SK-N-SH (cell line): ENCODE data around the gene ZDHHC12. TPM values are rescaled to one million over a fixed set of nuclear protein-coding genes. Genes with fewer than 3 reads are reported as not detected.

Experiments
- CTCF ChIA-PET: fragments of 300-600, 350-600 bp; formaldehyde crosslinking; extraction: SDS; loops from one replicate; lab custom pipeline; 2021; lab: Yijun Ruan, JAX
- POLR2A ChIA-PET: fragments of 350-600 bp; sonication (Branson Sonifier 250); formaldehyde crosslinking; extraction: SDS; loops from one replicate; lab custom pipeline; 2020; ENCODE audit warnings: antibody characterized with exemption, inconsistent platforms; lab: Yijun Ruan, JAX
- DNase-seq: peaks from one replicate; pipeline ENCODE4 v3.0.0; 2012
- H2AFZ ChIP-seq: fragments of 200-600 bp; sonication (generic); 2 replicates; pipeline ENCODE4 v1.8.1; 2016; ENCODE audit warnings: antibody characterized with exemption, mild to moderate bottlenecking, low read depth
- H3F3A ChIP-seq: fragments of 200-600 bp; sonication (generic); replicated peaks from 2 replicates; pipeline ENCODE3; 2016; ENCODE audit warnings: antibody characterized with exemption, mild to moderate bottlenecking; ENCODE audit not compliant: insufficient read depth
- H3K27ac ChIP-seq, 2 experiments: fragments of 200-500 bp in 1 of 2; fragments of 200-600 bp in 1 of 2; sonication (Bioruptor generic) in 1 of 2; sonication (generic), shearing (Covaris generic) in 1 of 2; 2 replicates each; pipeline versions ENCODE4 v1.5.1 to v1.6.1; 2014 to 2016; ENCODE audit warnings: low read depth in 2 of 2, inconsistent platforms in 1 of 2, low read length in 1 of 2, mild to moderate bottlenecking in 1 of 2, mixed read lengths in 1 of 2
- H3K27me3 ChIP-seq: fragments of 200-600 bp; sonication (generic), shearing (Covaris generic); 2 replicates; pipeline ENCODE4 v1.6.1; 2016; ENCODE audit warnings: mixed run types; ENCODE audit not compliant: insufficient read depth
- H3K36me3 ChIP-seq, 2 experiments: fragments of 200-500 bp in 1 of 2; fragments of 200-600 bp in 1 of 2; sonication (Bioruptor generic) in 1 of 2; sonication (generic) in 1 of 2; replicated peaks in 1 of 2; 2 replicates each; pipeline versions ENCODE3 to v1.5.1; 2014 to 2016; ENCODE audit warnings: low read length in 1 of 2, mild to moderate bottlenecking in 1 of 2; ENCODE audit not compliant: insufficient read depth in 2 of 2, control insufficient read depth in 1 of 2
- H3K4me1 ChIP-seq, 2 experiments: fragments of 200-500 bp in 1 of 2; fragments of 200-600 bp in 1 of 2; sonication (Bioruptor generic) in 1 of 2; sonication (generic), shearing (Covaris generic) in 1 of 2; 2 replicates each; pipeline versions ENCODE4 v1.5.1 to v1.6.1; 2014 to 2016; ENCODE audit warnings: low read depth in 1 of 2, low read length in 1 of 2, mixed run types in 1 of 2; ENCODE audit not compliant: insufficient read depth in 2 of 2, control insufficient read depth in 1 of 2
- H3K4me2 ChIP-seq: fragments of 200-600 bp; sonication (generic), shearing (Covaris generic); 2 replicates; pipeline ENCODE4 v1.6.1; 2017; ENCODE audit warnings: mixed run types
- H3K4me3 ChIP-seq, 2 experiments: fragments of 200-500 bp in 1 of 2; fragments of 200-600 bp in 1 of 2; sonication (Bioruptor generic) in 1 of 2; sonication (generic), shearing (Covaris generic) in 1 of 2; 2 replicates each; pipeline versions ENCODE4 v1.5.1 to v1.8.1; 2014 to 2016; ENCODE audit warnings: low read depth in 2 of 2, inconsistent platforms in 1 of 2, low read length in 1 of 2, mild to moderate bottlenecking in 1 of 2, mixed read lengths in 1 of 2, moderate library complexity in 1 of 2
- H3K79me2 ChIP-seq: fragments of 200-600 bp; sonication (generic); 2 replicates; pipeline ENCODE4 v1.8.1; 2017; ENCODE audit warnings: mild to moderate bottlenecking; ENCODE audit not compliant: insufficient read depth
- H3K9ac ChIP-seq: fragments of 200-600 bp; sonication (generic); 2 replicates; pipeline ENCODE4 v1.6.1; 2017; ENCODE audit warnings: mixed run types
- H3K9me2 ChIP-seq: fragments of 200-600 bp; sonication (generic); 2 replicates; pipeline ENCODE4 v1.6.1; 2017; ENCODE audit warnings: mixed run types
- H3K9me3 ChIP-seq: fragments of 200-600 bp; sonication (generic); 2 replicates; pipeline ENCODE4 v1.6.1; 2017; ENCODE audit warnings: mixed run types, mild to moderate bottlenecking, moderate library complexity
- H4K20me1 ChIP-seq: fragments of 200-600 bp; sonication (generic); 2 replicates; pipeline ENCODE4 v1.6.1; 2017; ENCODE audit warnings: mild to moderate bottlenecking, mixed run types; ENCODE audit not compliant: insufficient read depth
- CHD2 ChIP-seq: fragments of 150-350 bp; IDR thresholded peaks from 2 replicates; pipeline ENCODE4 v1.6.1; 2018; ENCODE audit warnings: low read length; ENCODE audit not compliant: partially characterized antibody
- EZH2phosphoT487 ChIP-seq: fragments of 200-600 bp; sonication (generic); IDR thresholded peaks from 2 replicates; pipeline ENCODE4 v1.6.1; 2017; ENCODE audit warnings: low read depth, mixed run types, mild to moderate bottlenecking, antibody characterized with exemption, moderate library complexity, borderline replicate concordance
- GABPA ChIP-seq: IDR thresholded peaks from 2 replicates; pipeline ENCODE4 v1.4.0; 2012; ENCODE audit warnings: low read depth, mild to moderate bottlenecking
- MEF2A ChIP-seq: IDR thresholded peaks from 2 replicates; pipeline ENCODE4 v1.4.0; 2012; ENCODE audit warnings: low read depth, borderline replicate concordance
- PBX3 ChIP-seq: IDR thresholded peaks from 2 replicates; pipeline ENCODE4; 2012
- SMC3 ChIP-seq: IDR thresholded peaks from 2 replicates; pipeline ENCODE4 v1.6.1; 2012; ENCODE audit warnings: low read depth, low read length, improper control_type of control experiment
- TAF1 ChIP-seq: IDR thresholded peaks from 2 replicates; pipeline ENCODE4 v1.6.1; 2012; ENCODE audit warnings: low read depth, mild to moderate bottlenecking, low read length, moderate library complexity, borderline replicate concordance
- TCF12 ChIP-seq: IDR thresholded peaks from 2 replicates; pipeline ENCODE4 v1.4.0; 2012
- ZBTB33 ChIP-seq: IDR thresholded peaks from 2 replicates; pipeline ENCODE4 v1.4.0; 2012; ENCODE audit warnings: low read depth, borderline replicate concordance
- WGBS: methylation state at CpG from one replicate; pipeline ENCODE4 v1.1.6; 2017; ENCODE audit warnings: low lambda C conversion rate; 5-methylcytosine and 5-hydroxymethylcytosine counted together
- polyA plus RNA-seq, 3 experiments: library from polyadenylated mRNA; depleted of rRNA; stranded (reverse); fragments of >200 nt; gene quantifications; 2 replicates each; pipeline ENCODE4 v1.2.3, GENCODE V29; 2012
- TF ChIP-seq, protein P1 (sequence below): fragments of 150-350 bp; IDR thresholded peaks from 2 replicates; pipeline ENCODE4 v1.6.1; 2017; ENCODE audit warnings: antibody characterized with exemption, low read length, low read depth, borderline replicate concordance
- TF ChIP-seq, protein P2 (sequence below): IDR thresholded peaks from 2 replicates; pipeline ENCODE4 v1.6.1; 2012; ENCODE audit warnings: mild to moderate bottlenecking, low read depth, low read length, moderate library complexity

Gene ZDHHC12
- polyA plus RNA-seq, 1 of the 3 experiments (the other 2 are of a cell fraction): 51.3 TPM

- ChIA-PET POLR2A (no interaction called here), CTCF (interaction anchor here (9.1 kb wide), 1 partner anchor 16 kb away, joined by 64 read pairs; the partner anchor contains the start of gene PKN3)
- Histone ChIP-seq H3K4me2 (no peak overlapping the region), H2AFZ (no peak overlapping the region), H3K79me2 (peaks cover 25% of the 10 kb centered on the region), H3F3A (peaks cover 7% of the 10 kb centered on the region), H3K27me3 (no peaks in the 10 kb centered on the region), H4K20me1 (peaks cover 24% of the 10 kb centered on the region), H3K4me3 (no peak overlapping the region), H3K9me3 (no peaks in the 10 kb centered on the region), H3K4me1 (peaks cover 3 to 6% of the 10 kb centered on the region in 2 experiments; a peak in 2 of 4 replicates), H3K36me3 (peaks cover 14 to 23% of the 10 kb centered on the region in 2 experiments), H3K9ac (no peak overlapping the region), H3K9me2 (no peaks in the 10 kb centered on the region), H3K27ac (no peak overlapping the region)
- no peak for DNase-seq
- WGBS: 96% methylated on average over 4 of the region's 4 CpGs
- TF ChIP-seq SMC3: no peak
- no peak for TF ChIP-seq GABPA
- no peak for TF ChIP-seq PBX3
- TF ChIP-seq ZBTB33: no peak
- no peak for TF ChIP-seq MEF2A
- TF ChIP-seq, protein P1, sequence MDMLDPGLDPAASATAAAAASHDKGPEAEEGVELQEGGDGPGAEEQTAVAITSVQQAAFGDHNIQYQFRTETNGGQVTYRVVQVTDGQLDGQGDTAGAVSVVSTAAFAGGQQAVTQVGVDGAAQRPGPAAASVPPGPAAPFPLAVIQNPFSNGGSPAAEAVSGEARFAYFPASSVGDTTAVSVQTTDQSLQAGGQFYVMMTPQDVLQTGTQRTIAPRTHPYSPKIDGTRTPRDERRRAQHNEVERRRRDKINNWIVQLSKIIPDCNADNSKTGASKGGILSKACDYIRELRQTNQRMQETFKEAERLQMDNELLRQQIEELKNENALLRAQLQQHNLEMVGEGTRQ: no peak
- no peak for TF ChIP-seq TAF1
- TF ChIP-seq CHD2: no peak
- no peak for TF ChIP-seq EZH2phosphoT487
- TF ChIP-seq TCF12: no peak
- TF ChIP-seq, protein P2, sequence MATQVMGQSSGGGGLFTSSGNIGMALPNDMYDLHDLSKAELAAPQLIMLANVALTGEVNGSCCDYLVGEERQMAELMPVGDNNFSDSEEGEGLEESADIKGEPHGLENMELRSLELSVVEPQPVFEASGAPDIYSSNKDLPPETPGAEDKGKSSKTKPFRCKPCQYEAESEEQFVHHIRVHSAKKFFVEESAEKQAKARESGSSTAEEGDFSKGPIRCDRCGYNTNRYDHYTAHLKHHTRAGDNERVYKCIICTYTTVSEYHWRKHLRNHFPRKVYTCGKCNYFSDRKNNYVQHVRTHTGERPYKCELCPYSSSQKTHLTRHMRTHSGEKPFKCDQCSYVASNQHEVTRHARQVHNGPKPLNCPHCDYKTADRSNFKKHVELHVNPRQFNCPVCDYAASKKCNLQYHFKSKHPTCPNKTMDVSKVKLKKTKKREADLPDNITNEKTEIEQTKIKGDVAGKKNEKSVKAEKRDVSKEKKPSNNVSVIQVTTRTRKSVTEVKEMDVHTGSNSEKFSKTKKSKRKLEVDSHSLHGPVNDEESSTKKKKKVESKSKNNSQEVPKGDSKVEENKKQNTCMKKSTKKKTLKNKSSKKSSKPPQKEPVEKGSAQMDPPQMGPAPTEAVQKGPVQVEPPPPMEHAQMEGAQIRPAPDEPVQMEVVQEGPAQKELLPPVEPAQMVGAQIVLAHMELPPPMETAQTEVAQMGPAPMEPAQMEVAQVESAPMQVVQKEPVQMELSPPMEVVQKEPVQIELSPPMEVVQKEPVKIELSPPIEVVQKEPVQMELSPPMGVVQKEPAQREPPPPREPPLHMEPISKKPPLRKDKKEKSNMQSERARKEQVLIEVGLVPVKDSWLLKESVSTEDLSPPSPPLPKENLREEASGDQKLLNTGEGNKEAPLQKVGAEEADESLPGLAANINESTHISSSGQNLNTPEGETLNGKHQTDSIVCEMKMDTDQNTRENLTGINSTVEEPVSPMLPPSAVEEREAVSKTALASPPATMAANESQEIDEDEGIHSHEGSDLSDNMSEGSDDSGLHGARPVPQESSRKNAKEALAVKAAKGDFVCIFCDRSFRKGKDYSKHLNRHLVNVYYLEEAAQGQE: no peak
Observed at GRCh38 chr9:128687453-128687852, 36.5 kb downstream of the ZDHHC12 start.
